Thoracic aorta (tissue), 2 donors: ENCODE measurements around the gene IFNG. TPM values are rescaled to one million over a fixed set of nuclear protein-coding genes. Genes with fewer than 3 reads are reported as not detected.
"Not testable (repeated sequence)": the region's sequence is repeated elsewhere in the genome, so short reads cannot be mapped to it uniquely, and the experiment has no call there.

ENCODE experiments used
- ATAC-seq: fragments of 150-250 bp; one replicate; pipeline ENCODE4 v1.8.0; 2017; ENCODE audit warnings: low read depth; ENCODE audit not compliant: insufficient number of reproducible peaks, low FRiP score
- DNase-seq: peaks from one replicate; pipeline ENCODE4 v3.0.0-alpha.2; 2020; ENCODE audit warnings: low spot score
- H3K27ac ChIP-seq, 2 donors: fragments of 200-600 bp; sonication (generic); 1 replicate in 1 of 2; 2 replicates in 1 of 2; pipeline ENCODE4 v1.5.1; 2016; ENCODE audit warnings: mild to moderate bottlenecking in 2 of 2, moderate library complexity in 2 of 2
- H3K27me3 ChIP-seq: fragments of 200-600 bp; sonication (generic); replicated peaks from 2 replicates; pipeline ENCODE4 v1.6.0; 2016; ENCODE audit warnings: mild to moderate bottlenecking; ENCODE audit not compliant: insufficient read depth
- H3K36me3 ChIP-seq: fragments of 200-600 bp; sonication (generic); one replicate; pipeline ENCODE4 v1.5.1; 2016
- H3K4me1 ChIP-seq, 2 donors: fragments of 200-600 bp; sonication (generic); 1 replicate in 1 of 2; 2 replicates in 1 of 2; pipeline versions ENCODE4 v1.5.1 to v1.6.0; 2016; ENCODE audit warnings: low read depth in 2 of 2, mild to moderate bottlenecking in 1 of 2; ENCODE audit not compliant: control insufficient read depth in 1 of 2
- H3K4me3 ChIP-seq: fragments of 200-600 bp; sonication (generic); 2 replicates; pipeline ENCODE4 v1.5.1; 2016; ENCODE audit warnings: mild to moderate bottlenecking
- H3K9me3 ChIP-seq: fragments of 200-600 bp; sonication (generic); 2 replicates; pipeline ENCODE4 v1.5.1; 2016
- CTCF ChIP-seq: fragments of 200-600 bp; sonication (generic); IDR thresholded peaks from one replicate; pipeline ENCODE4 v1.5.1; 2019; ENCODE audit warnings: antibody characterized with exemption
- total RNA-seq, 2 donors: library from RNA; depleted of rRNA; stranded (reverse); fragments of >200 nt; gene quantifications; one replicate each; pipeline versions ENCODE4 v1.1.0 to v1.2.3, GENCODE V29; 2016

IFNG gene
- not detected for total RNA-seq

GRCh38 chr12:68159681-68160304 lies at the start of gene IFNG:
TSS of gene IFNG (minus strand) at chr12:68159740. CDS start at chr12:68159615, 125 bp downstream.
- no peak for TF ChIP-seq CTCF
- Histone ChIP-seq H3K9me3 (no peaks in the 10 kb centered on the region), H3K27ac (no peak within 1 kb of the TSS), H3K4me3 (no peak within 1 kb of the TSS), H3K27me3 (no peaks in the 10 kb centered on the region), H3K36me3 (no peaks in the 10 kb centered on the region), H3K4me1 (no peaks in the 10 kb centered on the region)
- ATAC-seq (no peak), DNase-seq (no peak)

GRCh38 chr12:68209048-68209728 lies 49.6 kb upstream of the IFNG start:
- H3K4me3 ChIP-seq, H3K36me3 ChIP-seq, H3K27me3 ChIP-seq, H3K4me1 ChIP-seq, ATAC-seq, DNase-seq, H3K9me3 ChIP-seq, H3K27ac ChIP-seq: not testable (repeated sequence)

- H3K27ac ChIP-seq, result no peak overlapping the region
- no peak for DNase-seq
- no peak for TF ChIP-seq CTCF
- no peaks in the 10 kb centered on the region for H3K4me1 ChIP-seq
- no peak for ATAC-seq
- no peaks in the 10 kb centered on the region for H3K9me3 ChIP-seq
- no peaks in the 10 kb centered on the region for H3K36me3 ChIP-seq
- peaks cover 3% of the 10 kb centered on the region for H3K27me3 ChIP-seq
- H3K4me3 ChIP-seq, result no peak overlapping the region
Observed at GRCh38 chr12:68207276-68207675, 47.7 kb upstream of the IFNG start.

GRCh38 chr12:68206446-68206845 lies 46.9 kb upstream of the IFNG start:
- Histone ChIP-seq H3K27ac (no peak overlapping the region), H3K4me3 (no peak overlapping the region), H3K9me3 (no peaks in the 10 kb centered on the region), H3K4me1 (no peaks in the 10 kb centered on the region), H3K36me3 (no peaks in the 10 kb centered on the region), H3K27me3 (no peaks in the 10 kb centered on the region)
- no peak for ATAC-seq
- DNase-seq, result no peak
- TF ChIP-seq CTCF, result no peak

- no peak for DNase-seq
- Histone ChIP-seq H3K4me1 (no peaks in the 10 kb centered on the region), H3K4me3 (no peak overlapping the region), H3K36me3 (no peaks in the 10 kb centered on the region), H3K9me3 (no peaks in the 10 kb centered on the region), H3K27ac (no peak overlapping the region), H3K27me3 (no peaks in the 10 kb centered on the region)
- ATAC-seq, result no peak
- no peak for TF ChIP-seq CTCF
Observed at GRCh38 chr12:68203460-68203875, 43.9 kb upstream of the IFNG start.
